H9 (cell line): ENCODE results near the gene IMPDH2. TPM values are rescaled to one million over a fixed set of nuclear protein-coding genes. Genes with fewer than 3 reads are reported as not detected.
A peak's percentile ranks its signal among the peaks of the same experiment; 100 is the strongest.

Experiments used
- DNase-seq: peaks from one replicate; pipeline ENCODE4 v3.0.0-alpha.2; 2017
- H2AFZ ChIP-seq: one replicate; pipeline ENCODE4 v1.6.1; 2013; ENCODE audit warnings: mild to moderate bottlenecking, low read length, control low read depth, moderate library complexity
- H2AK5ac ChIP-seq: 2 replicates; pipeline ENCODE4 v1.6.1; 2013; ENCODE audit warnings: low read length, control low read depth, mixed read lengths; ENCODE audit not compliant: insufficient read length
- H2BK120ac ChIP-seq: one replicate; pipeline ENCODE4 v1.6.1; 2013; ENCODE audit warnings: low read depth, mild to moderate bottlenecking, low read length, control low read depth, inconsistent platforms; ENCODE audit not compliant: poor library complexity, severe bottlenecking
- H2BK12ac ChIP-seq: 2 replicates; pipeline ENCODE4 v1.6.1; 2013; ENCODE audit warnings: low read length, control low read depth, mixed read lengths, low read depth; ENCODE audit not compliant: insufficient read length
- H2BK15ac ChIP-seq: 2 replicates; pipeline ENCODE4 v1.6.1; 2013; ENCODE audit warnings: low read depth, low read length, control low read depth
- H2BK20ac ChIP-seq: one replicate; pipeline ENCODE4 v1.6.1; 2013; ENCODE audit warnings: low read depth, mild to moderate bottlenecking, low read length, control low read depth, inconsistent platforms; ENCODE audit not compliant: poor library complexity, severe bottlenecking
- H2BK5ac ChIP-seq: 2 replicates; pipeline ENCODE4 v1.6.1; 2013; ENCODE audit warnings: low read length, control low read depth, mixed read lengths; ENCODE audit not compliant: insufficient read length
- H3K14ac ChIP-seq: 2 replicates; pipeline ENCODE4 v1.6.1; 2013; ENCODE audit warnings: low read length, control low read depth; ENCODE audit not compliant: insufficient read depth
- H3K18ac ChIP-seq: 2 replicates; pipeline ENCODE4 v1.6.1; 2013; ENCODE audit warnings: low read depth, mild to moderate bottlenecking, mixed read lengths, low read length, control low read depth; ENCODE audit not compliant: insufficient read length
- H3K23ac ChIP-seq: 2 replicates; pipeline ENCODE4 v1.6.1; 2013; ENCODE audit warnings: low read length, control low read depth, mixed read lengths, low read depth; ENCODE audit not compliant: insufficient read length
- H3K23me2 ChIP-seq: 2 replicates; pipeline ENCODE4 v1.6.1; 2013; ENCODE audit warnings: low read depth, mild to moderate bottlenecking, mixed read lengths, low read length, control low read depth; ENCODE audit not compliant: insufficient read length, poor library complexity, severe bottlenecking
- H3K27ac ChIP-seq: 2 replicates; pipeline ENCODE4 v1.5.1; 2013; ENCODE audit warnings: low read length, control low read depth, mixed read lengths, low read depth; ENCODE audit not compliant: insufficient read length
- H3K27me3 ChIP-seq: 2 replicates; pipeline ENCODE4 v1.6.1; 2013; ENCODE audit warnings: low read length, control low read depth, inconsistent platforms; ENCODE audit not compliant: insufficient read depth
- H3K4ac ChIP-seq: 2 replicates; pipeline ENCODE4 v1.6.1; 2013; ENCODE audit warnings: low read depth, mild to moderate bottlenecking, control low read depth, inconsistent platforms, low read length, moderate library complexity
- H3K4me1 ChIP-seq: 2 replicates; pipeline ENCODE4 v1.6.1; 2013; ENCODE audit warnings: low read length, control low read depth, inconsistent platforms; ENCODE audit not compliant: insufficient read depth
- H3K4me2 ChIP-seq: 2 replicates; pipeline ENCODE4 v1.6.1; 2013; ENCODE audit warnings: low read length, control low read depth, mixed read lengths; ENCODE audit not compliant: insufficient read length, insufficient read depth
- H3K56ac ChIP-seq: 2 replicates; pipeline ENCODE4 v1.6.1; 2013; ENCODE audit warnings: low read depth, mild to moderate bottlenecking, mixed read lengths, low read length, control low read depth; ENCODE audit not compliant: insufficient read length
- H3K79me1 ChIP-seq: 2 replicates; pipeline ENCODE4 v1.6.1; 2013; ENCODE audit warnings: low read depth, mild to moderate bottlenecking, moderate library complexity, low read length, control low read depth, inconsistent platforms; ENCODE audit not compliant: insufficient read depth, poor library complexity, severe bottlenecking
- H3K79me2 ChIP-seq: 2 replicates; pipeline ENCODE4 v1.6.1; 2013; ENCODE audit warnings: low read length, control low read depth, inconsistent platforms; ENCODE audit not compliant: insufficient read depth
- H3K9ac ChIP-seq: 2 replicates; pipeline ENCODE4 v1.6.1; 2013; ENCODE audit warnings: low read length, control low read depth, mixed read lengths; ENCODE audit not compliant: insufficient read length; ENCODE audit errors: extremely low read depth
- H3K9me3 ChIP-seq: one replicate; pipeline ENCODE4 v1.6.1; 2013; ENCODE audit warnings: low read depth, low read length, inconsistent platforms; ENCODE audit not compliant: control insufficient read depth
- H3T11ph ChIP-seq: one replicate; pipeline ENCODE4 v1.6.1; 2013; ENCODE audit warnings: mild to moderate bottlenecking, low read length, control low read depth, inconsistent platforms
- H4K20me1 ChIP-seq: one replicate; pipeline ENCODE4 v1.6.1; 2013; ENCODE audit not compliant: control insufficient read depth, insufficient read length, insufficient read depth
- H4K5ac ChIP-seq: 2 replicates; pipeline ENCODE4 v1.6.1; 2013; ENCODE audit warnings: low read depth, mild to moderate bottlenecking, mixed read lengths, low read length, control low read depth; ENCODE audit not compliant: insufficient read length
- H4K8ac ChIP-seq: replicated peaks from 2 replicates; pipeline ENCODE4 v1.6.1; 2013; ENCODE audit warnings: low read length, control low read depth, mixed read lengths, low read depth; ENCODE audit not compliant: insufficient read length
- H4K91ac ChIP-seq: 2 replicates; pipeline ENCODE4 v1.6.1; 2013; ENCODE audit warnings: low read depth, mild to moderate bottlenecking, moderate library complexity, mixed read lengths, low read length, control low read depth; ENCODE audit not compliant: insufficient read length
- H3K27ac Mint-ChIP-seq, 3 experiments: 2 replicates in 2 of 3; 3 replicates in 1 of 3; pipeline ENCODE4 v1.8.0; 2020 to 2021; ENCODE audit warnings: mixed read lengths in 3 of 3, mild to moderate bottlenecking in 1 of 3, moderate library complexity in 1 of 3
- H3K27me3 Mint-ChIP-seq: 2 replicates; pipeline ENCODE4 v1.8.0; 2021; ENCODE audit warnings: low read depth, mild to moderate bottlenecking, moderate library complexity, mixed read lengths
- H3K36me3 Mint-ChIP-seq, 3 experiments: 2 replicates in 2 of 3; 3 replicates in 1 of 3; pipeline ENCODE4 v1.8.0; 2020 to 2021; ENCODE audit warnings: low read depth in 3 of 3, mixed read lengths in 3 of 3; ENCODE audit not compliant: insufficient read depth in 1 of 3
- H3K4me1 Mint-ChIP-seq, 2 experiments: 2 replicates each; pipeline ENCODE4 v1.8.0; 2020; ENCODE audit warnings: mixed read lengths in 2 of 2
- H3K4me3 Mint-ChIP-seq, 2 experiments: 2 replicates in 1 of 2; 3 replicates in 1 of 2; pipeline ENCODE4 v1.8.0; 2020 to 2021; ENCODE audit warnings: mild to moderate bottlenecking in 2 of 2, mixed read lengths in 2 of 2, moderate library complexity in 1 of 2
- H3K9me3 Mint-ChIP-seq, 2 experiments: 2 replicates in 1 of 2; 3 replicates in 1 of 2; pipeline ENCODE4 v1.8.0; 2020; ENCODE audit warnings: mild to moderate bottlenecking in 2 of 2, mixed read lengths in 2 of 2, moderate library complexity in 1 of 2
- WGBS: extraction: QIAGEN DNeasy Blood & Tissue Kit; methylation state at CpG from one replicate; pipeline ENCODE4 v1.1.7; 2013; ENCODE audit warnings: missing lambda C conversion rate, low lambda C conversion rate, mixed read lengths; ENCODE audit not compliant: insufficient read length; ENCODE audit errors: extremely low coverage; 5-methylcytosine and 5-hydroxymethylcytosine counted together
- total RNA-seq: library from RNA; stranded (reverse); gene quantifications from 2 replicates; pipeline ENCODE4 v1.2.1, GENCODE V29; 2021
- TF ChIP-seq, protein P1 (sequence below): fragments of 200-600 bp; sonication (generic); conservative IDR thresholded peaks from 3 replicates; pipeline ENCODE4 v1.8.0; 2021; ENCODE audit warnings: antibody characterized with exemption, mild to moderate bottlenecking

The IMPDH2 gene
- total RNA-seq, 1 experiment from 2014 or later, result 408 TPM

DNA sequence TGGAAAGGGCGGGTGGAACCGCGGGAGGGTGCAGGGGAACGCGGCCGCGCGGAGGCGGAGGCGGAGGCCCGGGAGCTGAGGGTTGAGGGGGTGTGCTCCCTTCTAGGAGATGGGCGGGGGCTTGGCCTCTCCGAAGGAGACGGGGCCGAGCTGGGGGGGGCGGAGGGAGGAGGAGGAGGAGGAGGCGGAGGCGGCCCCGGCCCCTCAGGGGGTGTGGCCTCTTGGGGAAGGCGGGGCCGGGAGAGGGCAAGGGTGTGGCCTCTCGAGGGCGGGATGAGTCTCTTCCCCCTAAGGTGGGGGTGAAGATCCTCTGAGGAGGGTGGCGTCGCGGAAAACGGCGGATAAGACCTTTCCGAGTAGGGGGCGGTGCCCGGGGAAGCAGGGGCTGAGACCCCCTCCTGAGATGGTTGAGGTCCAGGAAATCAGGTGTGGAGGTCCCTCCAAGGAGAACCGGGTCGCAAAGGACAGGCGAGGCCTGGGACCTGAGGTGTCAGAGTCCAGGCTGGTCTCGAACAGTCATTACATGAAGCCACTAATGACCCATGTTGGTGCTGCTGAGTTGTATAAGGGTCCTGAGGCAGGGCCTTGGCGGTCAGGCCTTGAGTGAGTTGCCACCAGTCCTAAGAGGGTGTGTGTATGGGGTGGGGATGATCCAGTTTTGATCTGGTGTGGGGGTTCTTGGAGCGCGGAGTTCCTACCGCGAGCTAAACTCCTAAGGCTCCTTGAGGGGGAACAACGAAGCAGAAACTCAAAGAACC, 21.2 kb downstream of the IMPDH2 start:
- H3K27me3 ChIP-seq, result no peaks in the 10 kb centered on the region
- H3K27ac ChIP-seq, result no peak overlapping the region
- peaks cover 9 to 35% (median 33%) of the 10 kb centered on the region in 3 experiments for H3K36me3 Mint-ChIP-seq
- no peaks in the 10 kb centered on the region for H4K20me1 ChIP-seq
- no peaks in the 10 kb centered on the region for H3K9me3 ChIP-seq
- no peaks in the 10 kb centered on the region for H3K79me1 ChIP-seq
- no peak overlapping the region for H2BK20ac ChIP-seq
- H3K18ac ChIP-seq, result peak overlapping the region; percentile 97
- H3K14ac ChIP-seq, result peak overlapping the region; percentile 94
- H3K9ac ChIP-seq, result peak overlapping the region; percentile 83
- H2BK12ac ChIP-seq, result no peak overlapping the region
- H3K4ac ChIP-seq, result no peak overlapping the region; the same call in 1 of the 2 replicates
- peak overlapping the region; percentile 66 for H4K5ac ChIP-seq
- H2BK15ac ChIP-seq, result no peak overlapping the region
- peaks cover 12 to 13% of the 10 kb centered on the region in 2 experiments for H3K4me1 Mint-ChIP-seq
- no peaks in the 10 kb centered on the region; the same call in 1 of the 2 replicates for H3K4me1 ChIP-seq
- no peaks in the 10 kb centered on the region; a peak in 1 of 5 replicates for H3K9me3 Mint-ChIP-seq
- H3K4me2 ChIP-seq, result peak overlapping the region; percentile 78
- no peak overlapping the region for H3T11ph ChIP-seq
- H3K56ac ChIP-seq, result no peak overlapping the region
- H3K27ac Mint-ChIP-seq, result peak overlapping the region; percentile 99 to 100 (median 100)
- H2BK5ac ChIP-seq, result no peak overlapping the region
- H3K23ac ChIP-seq, result no peak overlapping the region
- H3K4me3 Mint-ChIP-seq, result peak overlapping the region; percentile 99 to 100
- no peak overlapping the region for H2AK5ac ChIP-seq
- H4K91ac ChIP-seq, result no peak overlapping the region
- H3K27me3 Mint-ChIP-seq, result no peaks in the 10 kb centered on the region; the same call in 1 of the 2 replicates
- H2BK120ac ChIP-seq, result peak overlapping the region; percentile 10
- H4K8ac ChIP-seq, result no peak overlapping the region
- TF ChIP-seq, protein P1, sequence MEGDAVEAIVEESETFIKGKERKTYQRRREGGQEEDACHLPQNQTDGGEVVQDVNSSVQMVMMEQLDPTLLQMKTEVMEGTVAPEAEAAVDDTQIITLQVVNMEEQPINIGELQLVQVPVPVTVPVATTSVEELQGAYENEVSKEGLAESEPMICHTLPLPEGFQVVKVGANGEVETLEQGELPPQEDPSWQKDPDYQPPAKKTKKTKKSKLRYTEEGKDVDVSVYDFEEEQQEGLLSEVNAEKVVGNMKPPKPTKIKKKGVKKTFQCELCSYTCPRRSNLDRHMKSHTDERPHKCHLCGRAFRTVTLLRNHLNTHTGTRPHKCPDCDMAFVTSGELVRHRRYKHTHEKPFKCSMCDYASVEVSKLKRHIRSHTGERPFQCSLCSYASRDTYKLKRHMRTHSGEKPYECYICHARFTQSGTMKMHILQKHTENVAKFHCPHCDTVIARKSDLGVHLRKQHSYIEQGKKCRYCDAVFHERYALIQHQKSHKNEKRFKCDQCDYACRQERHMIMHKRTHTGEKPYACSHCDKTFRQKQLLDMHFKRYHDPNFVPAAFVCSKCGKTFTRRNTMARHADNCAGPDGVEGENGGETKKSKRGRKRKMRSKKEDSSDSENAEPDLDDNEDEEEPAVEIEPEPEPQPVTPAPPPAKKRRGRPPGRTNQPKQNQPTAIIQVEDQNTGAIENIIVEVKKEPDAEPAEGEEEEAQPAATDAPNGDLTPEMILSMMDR, result no peak; the same call in 2 of the 3 replicates
- peaks cover 13% of the 10 kb centered on the region for H3K23me2 ChIP-seq
- peak; percentile 94 for DNase-seq
- WGBS, result no CpG with 5 or more reads among the region's 41 CpGs
- H2AFZ ChIP-seq, result no peak overlapping the region
- peaks cover 10% of the 10 kb centered on the region; the same call in 1 of the 2 replicates for H3K79me2 ChIP-seq
